ENCODE data around the gene SND1. TPM values are rescaled to one million over a fixed set of nuclear protein-coding genes. Genes with fewer than 3 reads are reported as not detected.
"Not testable (repeated sequence)": the region's sequence is repeated elsewhere in the genome, so short reads cannot be mapped to it uniquely, and the experiment has no call there.

Gene SND1
- total and polyA plus RNA-seq, 2 donors, result 55.1 to 104 TPM

GRCh38 chr7:128109424-128109969 lies 457.5 kb downstream of the SND1 start:
- DNase-seq (ENCODE audit: low read depth in 6 of 9, low spot score in 9 of 9); H3K36me3 ChIP-seq (ENCODE audit: control insufficient read depth in 2 of 2, insufficient read depth in 2 of 2, low read length in 1 of 2); H3K9me3 ChIP-seq (ENCODE audit: control insufficient read depth in 2 of 2, insufficient read depth in 1 of 2, low read length in 1 of 2): not testable (repeated sequence)
- Histone ChIP-seq H3K27ac (ENCODE audit: low read depth in 1 of 2, low read length in 1 of 2) (peak overlapping the region; percentile 83 to 92), H3K4me1 (ENCODE audit: control insufficient read depth in 2 of 2, insufficient read depth in 2 of 2, low read length in 2 of 2) (peaks cover 49 to 66% of the 10 kb centered on the region in 2 donors), H3K27me3 (ENCODE audit: control insufficient read depth in 2 of 2, insufficient read depth in 1 of 2, low read length in 1 of 2) (peaks cover 10 to 18% of the 10 kb centered on the region in 2 donors), H3K4me3 (ENCODE audit: low read length in 2 of 2) (peak overlapping the region in 1 of 2 donors; percentile 9)
- 47% methylated on average over 12 of the region's 12 CpGs for WGBS

GRCh38 chr7:128110641-128111364 lies 458.8 kb downstream of the SND1 start:
- Histone ChIP-seq H3K4me1 (ENCODE audit: control insufficient read depth in 2 of 2, insufficient read depth in 2 of 2, low read length in 2 of 2) (peaks cover 47 to 65% of the 10 kb centered on the region in 2 donors), H3K27ac (ENCODE audit: low read depth in 1 of 2, low read length in 1 of 2) (peak overlapping the region in 1 of 2 donors; percentile 54), H3K9me3 (ENCODE audit: control insufficient read depth in 2 of 2, insufficient read depth in 1 of 2, low read length in 1 of 2) (peaks cover 0 to 6% of the 10 kb centered on the region in 2 donors), H3K4me3 (ENCODE audit: low read length in 2 of 2) (no peak overlapping the region), H3K36me3 (ENCODE audit: control insufficient read depth in 2 of 2, insufficient read depth in 2 of 2, low read length in 1 of 2) (no peaks in the 10 kb centered on the region), H3K27me3 (ENCODE audit: control insufficient read depth in 2 of 2, insufficient read depth in 1 of 2, low read length in 1 of 2) (peaks cover under 1 to 8% of the 10 kb centered on the region in 2 donors)
- peak in 3 of 9 donors; percentile 36 to 62 (median 42) for DNase-seq (ENCODE audit: low read depth in 6 of 9, low spot score in 9 of 9)
- WGBS, result 97% methylated on average over 2 of the region's 2 CpGs

- H3K27ac ChIP-seq (ENCODE audit: low read depth in 1 of 2, low read length in 1 of 2), result peak overlapping the region; percentile 74 to 79
- no peak overlapping the region for H3K4me3 ChIP-seq (ENCODE audit: low read length in 2 of 2)
Observed at GRCh38 chr7:128112018-128112780, 460.2 kb downstream of the SND1 start.

GRCh38 chr7:128112781-128113221 lies 460.8 kb downstream of the SND1 start:
- Histone ChIP-seq H3K27ac (ENCODE audit: low read depth in 1 of 2, low read length in 1 of 2) (peak overlapping the region; percentile 53 to 79), H3K4me3 (ENCODE audit: low read length in 2 of 2) (no peak overlapping the region), H3K4me1 (ENCODE audit: control insufficient read depth in 2 of 2, insufficient read depth in 2 of 2, low read length in 2 of 2) (peaks cover 46 to 52% of the 10 kb centered on the region in 2 donors), H3K27me3 (ENCODE audit: control insufficient read depth in 2 of 2, insufficient read depth in 1 of 2, low read length in 1 of 2) (peaks cover 0 to 3% of the 10 kb centered on the region in 2 donors), H3K36me3 (ENCODE audit: control insufficient read depth in 2 of 2, insufficient read depth in 2 of 2, low read length in 1 of 2) (no peaks in the 10 kb centered on the region), H3K9me3 (ENCODE audit: control insufficient read depth in 2 of 2, insufficient read depth in 1 of 2, low read length in 1 of 2) (peaks cover 0 to 6% of the 10 kb centered on the region in 2 donors)
- peak in 8 of 9 donors; percentile 41 to 86 (median 66) for DNase-seq (ENCODE audit: low read depth in 6 of 9, low spot score in 9 of 9)
- WGBS, result 6% methylated on average over 4 of the region's 4 CpGs

More at GRCh38 chr7:128112018-128112780, 460.2 kb downstream of the SND1 start:
- Histone ChIP-seq H3K4me1 (ENCODE audit: control insufficient read depth in 2 of 2, insufficient read depth in 2 of 2, low read length in 2 of 2) (peaks cover 46 to 57% of the 10 kb centered on the region in 2 donors), H3K9me3 (ENCODE audit: control insufficient read depth in 2 of 2, insufficient read depth in 1 of 2, low read length in 1 of 2) (peaks cover 0 to 6% of the 10 kb centered on the region in 2 donors), H3K27me3 (ENCODE audit: control insufficient read depth in 2 of 2, insufficient read depth in 1 of 2, low read length in 1 of 2) (peaks cover 0 to 3% of the 10 kb centered on the region in 2 donors), H3K36me3 (ENCODE audit: control insufficient read depth in 2 of 2, insufficient read depth in 2 of 2, low read length in 1 of 2) (no peaks in the 10 kb centered on the region)
- WGBS, result 60% methylated on average over 19 of the region's 19 CpGs
- DNase-seq (ENCODE audit: low read depth in 6 of 9, low spot score in 9 of 9), result no peak

- no peak for DNase-seq (ENCODE audit: low read depth in 6 of 9, low spot score in 9 of 9)
- H3K9me3 ChIP-seq (ENCODE audit: control insufficient read depth in 2 of 2, insufficient read depth in 1 of 2, low read length in 1 of 2), result peaks cover 0 to 7% of the 10 kb centered on the region in 2 donors
- 92% methylated on average over 4 of the region's 4 CpGs for WGBS
- H3K4me3 ChIP-seq (ENCODE audit: low read length in 2 of 2), result no peak overlapping the region
- H3K36me3 ChIP-seq (ENCODE audit: control insufficient read depth in 2 of 2, insufficient read depth in 2 of 2, low read length in 1 of 2), result no peaks in the 10 kb centered on the region
- no peak overlapping the region for H3K27ac ChIP-seq (ENCODE audit: low read depth in 1 of 2, low read length in 1 of 2)
- H3K27me3 ChIP-seq (ENCODE audit: control insufficient read depth in 2 of 2, insufficient read depth in 1 of 2, low read length in 1 of 2), result peaks cover 0 to 3% of the 10 kb centered on the region in 2 donors
- peaks cover 38 to 48% of the 10 kb centered on the region in 2 donors for H3K4me1 ChIP-seq (ENCODE audit: control insufficient read depth in 2 of 2, insufficient read depth in 2 of 2, low read length in 2 of 2)
Observed at GRCh38 chr7:128113839-128114238, 461.8 kb downstream of the SND1 start.

- no peak for DNase-seq (ENCODE audit: low read depth in 6 of 9, low spot score in 9 of 9)
- Histone ChIP-seq H3K9me3 (ENCODE audit: control insufficient read depth in 2 of 2, insufficient read depth in 1 of 2, low read length in 1 of 2) (peaks cover 0 to 9% of the 10 kb centered on the region in 2 donors), H3K4me1 (ENCODE audit: control insufficient read depth in 2 of 2, insufficient read depth in 2 of 2, low read length in 2 of 2) (peaks cover 28 to 43% of the 10 kb centered on the region in 2 donors), H3K36me3 (ENCODE audit: control insufficient read depth in 2 of 2, insufficient read depth in 2 of 2, low read length in 1 of 2) (no peaks in the 10 kb centered on the region), H3K4me3 (ENCODE audit: low read length in 2 of 2) (no peak overlapping the region), H3K27ac (ENCODE audit: low read depth in 1 of 2, low read length in 1 of 2) (no peak overlapping the region), H3K27me3 (ENCODE audit: control insufficient read depth in 2 of 2, insufficient read depth in 1 of 2, low read length in 1 of 2) (peaks cover 0 to 3% of the 10 kb centered on the region in 2 donors)
- 88% methylated on average over 7 of the region's 7 CpGs for WGBS
Observed at GRCh38 chr7:128114806-128115205, 462.8 kb downstream of the SND1 start.

GRCh38 chr7:128115336-128115820 lies 463.4 kb downstream of the SND1 start:
- Histone ChIP-seq H3K4me1 (ENCODE audit: control insufficient read depth in 2 of 2, insufficient read depth in 2 of 2, low read length in 2 of 2) (peaks cover 27 to 39% of the 10 kb centered on the region in 2 donors), H3K36me3 (ENCODE audit: control insufficient read depth in 2 of 2, insufficient read depth in 2 of 2, low read length in 1 of 2) (no peaks in the 10 kb centered on the region), H3K27me3 (ENCODE audit: control insufficient read depth in 2 of 2, insufficient read depth in 1 of 2, low read length in 1 of 2) (peaks cover 0 to 3% of the 10 kb centered on the region in 2 donors), H3K9me3 (ENCODE audit: control insufficient read depth in 2 of 2, insufficient read depth in 1 of 2, low read length in 1 of 2) (peaks cover 0 to 9% of the 10 kb centered on the region in 2 donors), H3K4me3 (ENCODE audit: low read length in 2 of 2) (no peak overlapping the region), H3K27ac (ENCODE audit: low read depth in 1 of 2, low read length in 1 of 2) (no peak overlapping the region)
- no peak for DNase-seq (ENCODE audit: low read depth in 6 of 9, low spot score in 9 of 9)
- WGBS, result 90% methylated on average over 10 of the region's 10 CpGs

- H3K36me3 ChIP-seq (ENCODE audit: control insufficient read depth in 2 of 2, insufficient read depth in 2 of 2, low read length in 1 of 2), result no peaks in the 10 kb centered on the region
- H3K4me3 ChIP-seq (ENCODE audit: low read length in 2 of 2), result no peak overlapping the region
- WGBS, result 93% methylated on average over 16 of the region's 16 CpGs
- DNase-seq (ENCODE audit: low read depth in 6 of 9, low spot score in 9 of 9), result no peak
- H3K27me3 ChIP-seq (ENCODE audit: control insufficient read depth in 2 of 2, insufficient read depth in 1 of 2, low read length in 1 of 2), result peaks cover 0 to 3% of the 10 kb centered on the region in 2 donors
- peaks cover 0 to 9% of the 10 kb centered on the region in 2 donors for H3K9me3 ChIP-seq (ENCODE audit: control insufficient read depth in 2 of 2, insufficient read depth in 1 of 2, low read length in 1 of 2)
- H3K4me1 ChIP-seq (ENCODE audit: control insufficient read depth in 2 of 2, insufficient read depth in 2 of 2, low read length in 2 of 2), result peaks cover 20 to 34% of the 10 kb centered on the region in 2 donors
- no peak overlapping the region for H3K27ac ChIP-seq (ENCODE audit: low read depth in 1 of 2, low read length in 1 of 2)
Observed at GRCh38 chr7:128115821-128116723, 464.1 kb downstream of the SND1 start.

Measured in thymus (tissue), 11 donors.